ENCODE results near the gene INSR. TPM values are rescaled to one million over a fixed set of nuclear protein-coding genes. Genes with fewer than 3 reads are reported as not detected.

Gene INSR
- total RNA-seq, 2 donors from 2014 or later = 58.7 to 62.2 TPM

DNA sequence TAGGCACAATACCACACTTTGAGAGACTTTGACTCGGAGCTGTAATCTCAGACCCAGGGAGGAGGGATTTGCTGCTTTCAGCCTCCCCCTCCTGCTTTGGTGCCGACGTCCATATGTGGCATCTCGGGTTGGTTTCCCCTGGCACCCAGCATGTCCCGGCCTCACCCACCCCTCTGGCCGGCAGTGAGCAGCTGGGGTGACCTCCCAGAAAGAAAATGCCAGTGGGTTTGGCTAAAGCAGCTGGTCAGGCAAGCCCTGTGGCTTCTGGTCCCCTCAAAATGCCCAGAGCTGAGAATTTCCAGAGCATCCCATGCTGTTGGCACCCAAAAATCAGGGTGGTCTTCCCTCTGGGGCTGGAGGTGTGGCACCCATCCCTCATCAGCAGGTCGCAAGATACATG lies 34.1 kb downstream of the INSR start:
- Histone ChIP-seq H3K36me3 (no peaks in the 10 kb centered on the region), H3K9ac (ENCODE audit: low read depth in 2 of 2, low read length in 2 of 2) (no peak overlapping the region), H3K9me3 (no peaks in the 10 kb centered on the region), H3K4me3 (no peak overlapping the region), H3K27me3 (no peaks in the 10 kb centered on the region), H3K27ac (no peak overlapping the region), H3K4me1 (peaks cover 3% of the 10 kb centered on the region)
- intact Hi-C loops (cut with DNase I) = no loop called here
- no peak for DNase-seq
- TF ChIP-seq, protein P1, sequence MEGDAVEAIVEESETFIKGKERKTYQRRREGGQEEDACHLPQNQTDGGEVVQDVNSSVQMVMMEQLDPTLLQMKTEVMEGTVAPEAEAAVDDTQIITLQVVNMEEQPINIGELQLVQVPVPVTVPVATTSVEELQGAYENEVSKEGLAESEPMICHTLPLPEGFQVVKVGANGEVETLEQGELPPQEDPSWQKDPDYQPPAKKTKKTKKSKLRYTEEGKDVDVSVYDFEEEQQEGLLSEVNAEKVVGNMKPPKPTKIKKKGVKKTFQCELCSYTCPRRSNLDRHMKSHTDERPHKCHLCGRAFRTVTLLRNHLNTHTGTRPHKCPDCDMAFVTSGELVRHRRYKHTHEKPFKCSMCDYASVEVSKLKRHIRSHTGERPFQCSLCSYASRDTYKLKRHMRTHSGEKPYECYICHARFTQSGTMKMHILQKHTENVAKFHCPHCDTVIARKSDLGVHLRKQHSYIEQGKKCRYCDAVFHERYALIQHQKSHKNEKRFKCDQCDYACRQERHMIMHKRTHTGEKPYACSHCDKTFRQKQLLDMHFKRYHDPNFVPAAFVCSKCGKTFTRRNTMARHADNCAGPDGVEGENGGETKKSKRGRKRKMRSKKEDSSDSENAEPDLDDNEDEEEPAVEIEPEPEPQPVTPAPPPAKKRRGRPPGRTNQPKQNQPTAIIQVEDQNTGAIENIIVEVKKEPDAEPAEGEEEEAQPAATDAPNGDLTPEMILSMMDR (IDR thresholded peaks at IDR 0.05) = no peak

DNA sequence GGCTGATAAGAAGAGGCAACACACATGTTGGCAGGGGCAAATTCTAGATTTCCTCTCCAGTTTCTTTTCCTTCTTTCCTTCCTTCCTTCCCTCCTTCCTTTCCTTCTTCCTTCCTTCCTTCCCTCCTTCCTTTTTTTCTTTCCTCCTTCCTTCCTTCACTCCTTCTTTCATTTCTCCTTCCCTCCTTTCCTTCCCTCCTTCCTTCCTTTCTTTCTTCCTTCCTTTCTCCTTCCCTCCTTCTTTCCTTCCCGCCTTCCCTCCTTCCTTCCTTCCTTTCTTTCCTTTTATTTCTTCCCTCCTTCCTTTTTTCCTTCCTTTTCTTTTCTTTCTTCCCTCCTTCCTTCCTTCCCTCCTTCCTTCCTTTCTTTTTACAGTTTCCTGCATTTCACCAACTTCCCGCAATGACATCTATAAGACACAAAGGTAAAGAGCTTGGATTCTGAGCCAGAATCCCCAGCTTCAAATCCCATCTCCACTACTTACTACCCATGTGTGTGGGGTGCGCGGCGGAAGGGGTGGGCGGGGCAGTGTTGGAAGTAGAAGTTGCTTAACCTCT lies 35.3 kb downstream of the INSR start:
- Histone ChIP-seq H3K4me1 (no peaks in the 10 kb centered on the region), H3K4me3 (no peak overlapping the region), H3K9me3 (no peaks in the 10 kb centered on the region), H3K27me3 (no peaks in the 10 kb centered on the region), H3K36me3 (no peaks in the 10 kb centered on the region), H3K9ac (ENCODE audit: low read depth in 2 of 2, low read length in 2 of 2) (no peak overlapping the region), H3K27ac (no peak overlapping the region)
- intact Hi-C loops (cut with DNase I) = no loop called here
- no peak for DNase-seq
- TF ChIP-seq, protein P1 (IDR thresholded peaks at IDR 0.05) = no peak

DNA sequence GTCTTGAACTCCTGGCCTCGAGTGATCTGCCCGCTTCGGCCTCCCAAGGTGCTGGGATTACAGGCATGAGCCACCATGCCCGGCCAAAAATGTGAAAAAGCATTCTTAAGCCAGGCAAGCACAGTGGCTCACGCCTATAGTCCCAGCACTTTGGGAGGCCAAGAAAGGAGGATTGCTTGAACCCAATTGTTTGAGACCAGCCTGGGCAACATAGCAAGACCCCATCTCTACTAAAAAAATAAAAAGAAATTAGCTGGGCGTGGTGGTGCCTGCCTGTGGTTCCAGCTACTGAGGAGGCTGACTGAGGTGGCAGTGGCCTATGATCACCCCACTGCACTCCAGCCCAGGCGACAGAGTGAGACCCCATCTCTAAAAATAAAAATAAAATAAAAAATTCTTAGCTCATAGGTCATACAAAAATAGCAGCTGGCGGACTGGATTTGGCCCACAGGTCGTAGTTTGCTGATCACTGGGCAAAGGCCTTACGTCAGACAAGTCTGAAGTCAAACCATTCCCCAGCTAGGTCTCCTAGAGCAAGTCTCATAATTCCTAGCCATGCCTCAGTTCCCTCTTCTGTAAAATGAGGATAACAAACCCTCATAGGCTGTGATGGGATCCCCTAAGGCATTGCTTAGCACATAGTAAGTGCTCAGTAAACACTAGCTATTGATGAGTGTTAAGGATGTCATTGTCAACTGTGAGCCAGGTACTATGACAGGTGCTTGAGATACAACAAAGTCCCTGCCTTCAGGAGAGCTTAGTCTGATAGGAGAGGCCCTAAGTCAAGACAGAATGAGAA lies 36.0 kb downstream of the INSR start:
- no peaks in the 10 kb centered on the region for H3K27me3 ChIP-seq
- DNase-seq = no peak
- no peak overlapping the region for H3K9ac ChIP-seq (ENCODE audit: low read depth in 2 of 2, low read length in 2 of 2)
- H3K4me3 ChIP-seq = no peak overlapping the region
- TF ChIP-seq, protein P1 (IDR thresholded peaks at IDR 0.05) = no peak
- intact Hi-C loops (cut with DNase I) = no loop called here
- no peak overlapping the region for H3K27ac ChIP-seq
- no peaks in the 10 kb centered on the region for H3K4me1 ChIP-seq
- H3K36me3 ChIP-seq = no peaks in the 10 kb centered on the region
- no peaks in the 10 kb centered on the region for H3K9me3 ChIP-seq

DNA sequence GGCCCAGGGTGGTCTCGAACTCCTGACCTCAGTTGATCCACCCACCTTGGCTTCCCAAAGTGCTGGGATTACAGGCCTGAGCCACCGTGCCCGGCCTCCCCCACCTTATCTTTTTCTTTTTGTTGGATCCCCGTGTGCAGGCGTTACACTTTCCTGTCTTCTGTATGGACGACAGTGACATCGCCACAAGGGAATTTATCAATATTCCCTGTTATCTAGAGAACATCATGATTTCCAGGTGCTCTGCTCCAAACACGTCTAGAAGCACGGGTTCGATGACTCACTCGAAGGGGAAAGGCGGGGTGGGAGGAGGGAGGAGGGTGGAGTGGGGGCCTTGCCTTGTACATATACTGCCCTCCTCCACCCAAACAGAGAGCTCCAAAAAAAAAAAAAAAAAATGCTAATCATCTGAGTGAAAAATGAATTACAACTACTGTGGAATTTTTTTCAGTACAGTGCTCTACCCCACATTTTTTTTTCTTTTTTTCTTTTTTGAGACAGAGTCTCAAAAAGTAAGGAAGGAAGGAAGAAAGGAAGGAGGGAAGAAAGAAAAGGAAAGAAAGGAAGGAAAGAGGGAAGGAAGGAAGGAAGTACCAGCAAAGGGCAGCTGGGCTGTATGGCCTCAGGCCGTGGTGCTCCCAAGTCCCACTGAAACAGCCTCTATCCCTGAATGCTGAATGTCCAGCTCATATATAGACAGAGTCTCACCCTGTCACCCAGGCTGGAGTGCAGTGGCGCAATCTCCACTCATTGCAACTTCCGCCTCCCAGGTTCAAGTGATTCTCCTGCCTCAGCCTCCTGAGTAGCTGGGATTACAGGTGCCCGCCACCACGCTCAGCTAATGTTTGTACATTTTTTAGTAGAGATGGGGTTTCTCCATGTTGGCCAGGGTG lies 36.8 kb downstream of the INSR start:
- H3K9ac ChIP-seq (ENCODE audit: low read depth in 2 of 2, low read length in 2 of 2) = no peak overlapping the region
- peak; percentile 55 for DNase-seq
- H3K4me3 ChIP-seq = no peak overlapping the region
- no peaks in the 10 kb centered on the region for H3K4me1 ChIP-seq
- no peak overlapping the region for H3K27ac ChIP-seq
- TF ChIP-seq, protein P1 (IDR thresholded peaks at IDR 0.05) = no peak
- H3K27me3 ChIP-seq = no peaks in the 10 kb centered on the region
- intact Hi-C loops (cut with DNase I) = no loop called here
- no peaks in the 10 kb centered on the region for H3K9me3 ChIP-seq
- no peaks in the 10 kb centered on the region for H3K36me3 ChIP-seq

DNA sequence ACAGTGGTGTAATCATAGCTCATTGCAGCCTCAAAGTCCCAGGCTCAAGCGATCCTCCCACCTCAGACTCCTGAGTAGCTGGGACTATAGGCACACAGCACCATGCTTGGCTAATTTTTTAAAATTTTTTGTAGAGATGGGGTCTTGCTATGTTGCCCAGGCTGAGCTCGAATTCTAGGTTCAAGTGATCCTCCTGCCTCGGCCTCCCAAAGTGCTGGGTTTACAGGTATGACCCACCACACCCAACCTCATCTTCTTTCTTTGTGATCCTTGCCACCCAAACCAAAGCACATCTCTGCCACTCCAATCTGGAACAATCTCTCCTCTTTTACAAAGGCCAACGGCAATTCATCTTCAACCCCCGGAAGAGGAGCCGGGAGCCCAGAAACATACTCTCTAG lies 38.6 kb downstream of the INSR start:
- TF ChIP-seq, protein P1 (IDR thresholded peaks at IDR 0.05) = no peak
- Histone ChIP-seq H3K4me3 (no peak overlapping the region), H3K4me1 (no peaks in the 10 kb centered on the region), H3K9me3 (no peaks in the 10 kb centered on the region), H3K27ac (no peak overlapping the region), H3K36me3 (no peaks in the 10 kb centered on the region), H3K27me3 (no peaks in the 10 kb centered on the region), H3K9ac (ENCODE audit: low read depth in 2 of 2, low read length in 2 of 2) (no peak overlapping the region)
- intact Hi-C loops (cut with DNase I) = no loop called here
- DNase-seq = no peak

Data from colonic mucosa (tissue), 4 donors.